Left lung (tissue), 14 donors: Measurements from ENCODE around the gene SLC5A6. TPM values are rescaled to one million over a fixed set of nuclear protein-coding genes. Genes with fewer than 3 reads are reported as not detected.

Source experiments
- ATAC-seq: fragments of 200-7000 bp; cut with Tn5 transposase; one replicate; pipeline ENCODE4 v1.9.1; 2020; ENCODE audit warnings: moderate library complexity
- DNase-seq, 4 donors: peaks; one replicate each; pipeline ENCODE4 v3.0.0-alpha.2; 2013 to 2020
- H3K27ac ChIP-seq, 2 donors: fragments of 200-600 bp; sonication (generic) in 1 of 2; one replicate each; pipeline versions ENCODE4 v1.5.0 to v1.8.0; 2020 to 2021
- H3K27me3 ChIP-seq, 2 donors: fragments of 200-600 bp; sonication (generic) in 1 of 2; one replicate each; pipeline versions ENCODE4 v1.5.0 to v1.8.0; 2020 to 2021
- H3K36me3 ChIP-seq, 2 donors: fragments of 200-600 bp; sonication (generic) in 1 of 2; one replicate each; pipeline versions ENCODE4 v1.5.0 to v1.8.0; 2020 to 2021
- H3K4me1 ChIP-seq, 2 donors: fragments of 200-600 bp; one replicate each; pipeline ENCODE4 v1.8.0; 2021
- H3K4me3 ChIP-seq, 2 donors: fragments of 200-600 bp; sonication (generic) in 1 of 2; one replicate each; pipeline versions ENCODE4 v1.5.0 to v1.8.0; 2020 to 2021; ENCODE audit warnings: mild to moderate bottlenecking in 1 of 2
- H3K9me3 ChIP-seq, 2 donors: fragments of 200-600 bp; sonication (generic) in 1 of 2; one replicate each; pipeline versions ENCODE4 v1.5.0 to v1.8.0; 2020 to 2021
- intact Hi-C, 2 donors: fragments of 100-400 bp; cut with DNase I; formaldehyde crosslinking; loops; one replicate each; pipeline versions ENCODE4 v1.11.2 to v1.14.2; 2022
- long read RNA-seq, 12 donors: library from polyadenylated mRNA in 2 of 12; unstranded in 2 of 12; transcript quantifications; one replicate each; pipeline ENCODE4 v2.0.0 and lab custom pipeline, GENCODE V29; 2019 to 2026
- polyA plus RNA-seq, 6 donors: library from polyadenylated mRNA; unstranded; fragments of 120-200 nt; gene quantifications; one replicate each; pipeline ENCODE4 v1.2.1, GENCODE V29; 2013; ENCODE audit not compliant: insufficient read length in 6 of 6
- total RNA-seq, 2 donors: library from RNA; stranded (reverse); fragmentation: NEBNext Ultra II Directional; extraction: Animal tissue kit (Norgen Biotek cat#: 25700); gene quantifications; one replicate each; pipeline ENCODE4 v1.2.1, GENCODE V29; 2021
- TF ChIP-seq, protein P1 (sequence below), 2 donors: fragments of 200-600 bp; sonication (generic) in 1 of 2; IDR thresholded peaks; one replicate each; pipeline versions ENCODE4 v1.5.0 to v1.8.0; 2021; ENCODE audit warnings: antibody characterized with exemption in 2 of 2
- donor health status: DM: no; HTN: yes; CAD: no.
- donor health status: DM: no; HTN: no; CAD: no.

The SLC5A6 gene
- total RNA-seq (10 to 100 TPM; 27.3 to 43.7 TPM), polyA plus RNA-seq (10 to 100 TPM; 24.1 to 47.2 (median 31.7) TPM)
- long read RNA-seq, donor 1, partial matches to known transcripts = 288 of 325 reads
- long read RNA-seq, donor 1, other reads (novel, unspliced or antisense) = 34 of 325 reads
- long read RNA-seq, donor 2 = 0 reads
- long read RNA-seq, donor 3, partial matches to known transcripts = 117 of 261 reads
- long read RNA-seq, donor 3, other reads (novel, unspliced or antisense) = 142 of 261 reads
- long read RNA-seq, donor 4, partial matches to known transcripts = 2 of 3 reads
- long read RNA-seq, donor 4, other reads (novel, unspliced or antisense) = 0 of 3 reads
- long read RNA-seq, donor 5, partial matches to known transcripts = 147 of 284 reads
- long read RNA-seq, donor 5, other reads (novel, unspliced or antisense) = 136 of 284 reads
- long read RNA-seq, donor 6, partial matches to known transcripts = 265 of 299 reads
- long read RNA-seq, donor 6, other reads (novel, unspliced or antisense) = 34 of 299 reads
- long read RNA-seq, donor 7, partial matches to known transcripts = 64 of 211 reads
- long read RNA-seq, donor 7, other reads (novel, unspliced or antisense) = 145 of 211 reads
- long read RNA-seq, donor 8, partial matches to known transcripts = 0 of 1 reads
- long read RNA-seq, donor 8, other reads (novel, unspliced or antisense) = 0 of 1 reads
- long read RNA-seq, donor 9 = 0 reads
- long read RNA-seq, donor 10, partial matches to known transcripts = 0 of 12 reads
- long read RNA-seq, donor 10, other reads (novel, unspliced or antisense) = 9 of 12 reads
- long read RNA-seq, donor 11, partial matches to known transcripts = 161 of 191 reads
- long read RNA-seq, donor 11, other reads (novel, unspliced or antisense) = 29 of 191 reads
- long read RNA-seq, donor 12, partial matches to known transcripts = 0 of 2 reads
- long read RNA-seq, donor 12, other reads (novel, unspliced or antisense) = 0 of 2 reads

GRCh38 chr2:27211943-27212625 lies at the start of gene SLC5A6, which contains the start of gene ATRAID:
TSS of gene SLC5A6 (minus strand) at chr2:27212268. CDS start at chr2:27207650, 4,618 bp downstream.
TSS of gene ATRAID (plus strand) at chr2:27212041. CDS start at chr2:27212369, 328 bp downstream.
- ATAC-seq (peak; percentile 98), DNase-seq (peak; percentile 90 to 97 (median 94))
- TF ChIP-seq, protein P1, sequence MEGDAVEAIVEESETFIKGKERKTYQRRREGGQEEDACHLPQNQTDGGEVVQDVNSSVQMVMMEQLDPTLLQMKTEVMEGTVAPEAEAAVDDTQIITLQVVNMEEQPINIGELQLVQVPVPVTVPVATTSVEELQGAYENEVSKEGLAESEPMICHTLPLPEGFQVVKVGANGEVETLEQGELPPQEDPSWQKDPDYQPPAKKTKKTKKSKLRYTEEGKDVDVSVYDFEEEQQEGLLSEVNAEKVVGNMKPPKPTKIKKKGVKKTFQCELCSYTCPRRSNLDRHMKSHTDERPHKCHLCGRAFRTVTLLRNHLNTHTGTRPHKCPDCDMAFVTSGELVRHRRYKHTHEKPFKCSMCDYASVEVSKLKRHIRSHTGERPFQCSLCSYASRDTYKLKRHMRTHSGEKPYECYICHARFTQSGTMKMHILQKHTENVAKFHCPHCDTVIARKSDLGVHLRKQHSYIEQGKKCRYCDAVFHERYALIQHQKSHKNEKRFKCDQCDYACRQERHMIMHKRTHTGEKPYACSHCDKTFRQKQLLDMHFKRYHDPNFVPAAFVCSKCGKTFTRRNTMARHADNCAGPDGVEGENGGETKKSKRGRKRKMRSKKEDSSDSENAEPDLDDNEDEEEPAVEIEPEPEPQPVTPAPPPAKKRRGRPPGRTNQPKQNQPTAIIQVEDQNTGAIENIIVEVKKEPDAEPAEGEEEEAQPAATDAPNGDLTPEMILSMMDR (IDR thresholded peaks at IDR 0.05) = no peak
- Histone ChIP-seq H3K9me3 (no peaks in the 10 kb centered on the region), H3K4me3 (peak within 1 kb of the TSS; percentile 62 to 94), H3K36me3 (peaks cover 0 to 40% of the 10 kb centered on the region in 2 donors), H3K27me3 (no peaks in the 10 kb centered on the region), H3K4me1 (peaks cover 0 to 28% of the 10 kb centered on the region in 2 donors), H3K27ac (peak within 1 kb of the TSS; percentile 99)
- intact Hi-C loops = no loop called here

GRCh38 chr2:27261241-27261925 lies 49.3 kb upstream of the SLC5A6 start:
- intact Hi-C loops = no loop called here
- H3K27me3 ChIP-seq = peaks cover 51 to 100% of the 10 kb centered on the region in 2 donors

GRCh38 chr2:27258051-27258450 lies 46.0 kb upstream of the SLC5A6 start:
- TF ChIP-seq, protein P1 (IDR thresholded peaks at IDR 0.05) = no peak
- Histone ChIP-seq H3K27me3 (peaks cover 24 to 93% of the 10 kb centered on the region in 2 donors), H3K4me3 (no peak overlapping the region), H3K4me1 (peaks cover 8 to 13% of the 10 kb centered on the region in 2 donors), H3K9me3 (no peaks in the 10 kb centered on the region), H3K27ac (no peak overlapping the region), H3K36me3 (no peaks in the 10 kb centered on the region)
- DNase-seq = no peak
- ATAC-seq = no peak
- intact Hi-C loops = no loop called here

More at GRCh38 chr2:27261241-27261925, 49.3 kb upstream of the SLC5A6 start:
- Histone ChIP-seq H3K4me3 (no peak overlapping the region), H3K4me1 (peaks cover 17 to 36% of the 10 kb centered on the region in 2 donors), H3K27ac (no peak overlapping the region), H3K36me3 (no peaks in the 10 kb centered on the region), H3K9me3 (no peaks in the 10 kb centered on the region)
- ATAC-seq = no peak
- TF ChIP-seq, protein P1 (IDR thresholded peaks at IDR 0.05) = no peak
- no peak for DNase-seq

DNA sequence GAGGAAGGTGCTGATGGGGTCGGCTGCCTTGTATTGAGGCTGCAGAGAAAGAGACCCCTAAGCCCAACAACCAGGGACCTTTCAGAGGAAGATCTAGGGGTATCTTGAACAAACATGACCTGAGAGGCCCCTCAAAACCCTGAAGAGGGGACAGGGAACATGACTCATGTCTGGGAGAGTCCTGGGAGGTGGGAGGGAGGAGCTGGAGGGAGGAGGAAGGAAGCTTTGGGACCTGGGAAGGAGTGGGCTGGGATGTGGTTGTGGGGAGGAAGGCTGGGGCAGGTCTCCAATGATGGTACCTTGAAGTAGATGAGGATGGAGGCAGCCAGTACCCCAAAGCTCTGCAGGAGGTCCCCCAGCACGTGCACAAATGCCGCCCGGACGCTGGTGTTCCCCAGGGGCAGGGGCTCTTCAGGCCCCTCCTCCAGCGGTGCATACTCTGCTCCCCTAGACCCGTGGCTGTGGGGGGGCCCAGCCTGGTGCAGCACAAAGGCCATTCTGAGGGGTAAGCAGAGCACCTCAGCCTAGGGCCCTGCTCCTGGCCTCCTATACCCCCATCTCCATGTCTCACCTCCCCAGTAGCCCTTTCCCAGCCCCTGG lies 44.9 kb upstream of the SLC5A6 start:
- Histone ChIP-seq H3K9me3 (no peaks in the 10 kb centered on the region), H3K27me3 (peaks cover 13 to 92% of the 10 kb centered on the region in 2 donors), H3K4me1 (peaks cover 0 to 3% of the 10 kb centered on the region in 2 donors), H3K27ac (no peak overlapping the region), H3K4me3 (no peak overlapping the region), H3K36me3 (no peaks in the 10 kb centered on the region)
- TF ChIP-seq, protein P1 (IDR thresholded peaks at IDR 0.05) = no peak
- DNase-seq = no peak
- intact Hi-C loops = no loop called here
- ATAC-seq = no peak
